Measurements from ENCODE around the gene RETREG3.
"Not testable (repeated sequence)": the region's sequence is repeated elsewhere in the genome, so short reads cannot be mapped to it uniquely, and the experiment has no call there.

RETREG3 gene

DNA sequence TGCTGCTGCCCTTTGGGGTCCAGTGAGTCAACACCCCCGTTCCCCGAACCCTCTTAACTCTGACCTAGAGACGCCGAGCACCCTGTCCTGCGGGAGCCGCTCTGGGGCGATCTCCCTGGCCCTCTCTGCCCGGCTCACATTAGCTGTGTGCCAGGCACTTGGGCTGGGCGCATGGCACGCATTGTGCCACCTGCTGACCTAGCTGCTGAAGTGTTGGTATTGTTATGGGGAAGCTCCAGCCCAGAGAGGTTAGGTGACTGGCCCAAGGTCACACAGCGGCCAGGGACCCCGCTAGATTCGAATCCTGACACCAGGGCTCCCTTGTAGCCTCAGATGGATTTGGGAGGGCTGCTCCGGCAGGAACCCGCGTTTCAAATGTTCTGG, 55.3 kb downstream of the RETREG3 start:
- no peaks in the 10 kb centered on the region for H3K36me3 Mint-ChIP-seq
- H3K4me1 Mint-ChIP-seq: peaks cover 50% of the 10 kb centered on the region
- no peak for ATAC-seq
- H3K4me3 Mint-ChIP-seq: peak overlapping the region; percentile 99
- H3K27me3 Mint-ChIP-seq: no peaks in the 10 kb centered on the region
- H3K27ac Mint-ChIP-seq: peak overlapping the region; percentile 98
- no peaks in the 10 kb centered on the region for H3K9me3 Mint-ChIP-seq

DNA sequence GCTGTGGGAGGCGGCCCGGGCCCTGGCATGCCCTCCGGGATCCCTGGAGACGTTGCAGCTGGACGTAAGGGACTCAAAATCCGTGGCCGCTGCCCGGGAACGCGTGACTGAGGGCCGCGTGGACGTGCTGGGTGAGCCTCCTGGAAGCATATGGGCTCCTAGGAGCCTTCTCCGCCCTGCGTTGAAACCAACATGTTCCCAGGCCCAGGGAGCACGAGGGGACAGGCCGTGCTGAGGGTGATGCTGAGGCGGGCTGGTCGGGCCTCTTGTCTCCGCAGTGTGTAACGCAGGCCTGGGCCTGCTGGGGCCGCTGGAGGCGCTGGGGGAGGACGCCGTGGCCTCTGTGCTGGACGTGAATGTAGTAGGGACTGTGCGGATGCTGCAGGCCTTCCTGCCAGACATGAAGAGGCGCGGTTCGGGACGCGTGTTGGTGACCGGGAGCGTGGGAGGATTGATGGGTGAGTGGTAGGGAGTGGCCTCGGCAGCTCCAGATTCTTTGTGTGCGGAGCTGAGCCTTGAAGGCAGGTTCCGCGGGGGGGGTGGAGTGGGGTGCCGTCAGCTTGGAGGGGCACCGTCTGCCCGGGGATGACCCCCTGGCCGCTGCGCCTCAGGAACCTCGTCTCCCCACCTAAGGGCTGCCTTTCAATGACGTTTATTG, 55.9 kb downstream of the RETREG3 start:
- no peak for ATAC-seq
- Mint-ChIP-seq H3K36me3 (no peaks in the 10 kb centered on the region), H3K4me1 (peaks cover 53% of the 10 kb centered on the region), H3K4me3 (peak overlapping the region; percentile 99), H3K9me3 (no peaks in the 10 kb centered on the region), H3K27me3 (no peaks in the 10 kb centered on the region), H3K27ac (peak overlapping the region; percentile 98)

DNA sequence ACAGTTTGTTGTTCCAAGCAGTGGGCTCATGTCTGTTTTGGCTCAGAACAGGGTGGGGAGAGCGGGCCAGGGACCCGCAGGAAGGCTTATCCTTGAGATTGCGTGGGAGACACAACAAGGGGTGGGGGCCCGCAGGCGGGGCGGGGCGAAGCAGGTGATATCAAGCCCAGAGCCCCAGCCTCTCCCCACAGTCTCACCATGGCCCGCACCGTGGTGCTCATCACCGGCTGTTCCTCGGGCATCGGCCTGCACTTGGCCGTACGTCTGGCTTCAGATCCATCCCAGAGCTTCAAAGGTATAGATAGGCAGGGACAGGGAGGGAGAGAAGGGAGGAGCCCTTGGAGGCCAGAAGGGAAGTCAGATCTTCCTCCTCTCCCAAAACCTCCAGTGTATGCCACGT, 56.4 kb downstream of the RETREG3 start, which contains the start of gene HSD17B1:
HSD17B1 (plus strand) TSS at position 188 of the 400 bp plus-strand sequence; CDS start at position 199, 11 bp downstream.
- not testable (repeated sequence) for H3K36me3 Mint-ChIP-seq, H3K27me3 Mint-ChIP-seq, ATAC-seq, H3K9me3 Mint-ChIP-seq
- peak within 1 kb of the TSS; percentile 98 for H3K27ac Mint-ChIP-seq
- H3K4me1 Mint-ChIP-seq: peaks cover 54% of the 10 kb centered on the region
- peak within 1 kb of the TSS; percentile 99 for H3K4me3 Mint-ChIP-seq

DNA sequence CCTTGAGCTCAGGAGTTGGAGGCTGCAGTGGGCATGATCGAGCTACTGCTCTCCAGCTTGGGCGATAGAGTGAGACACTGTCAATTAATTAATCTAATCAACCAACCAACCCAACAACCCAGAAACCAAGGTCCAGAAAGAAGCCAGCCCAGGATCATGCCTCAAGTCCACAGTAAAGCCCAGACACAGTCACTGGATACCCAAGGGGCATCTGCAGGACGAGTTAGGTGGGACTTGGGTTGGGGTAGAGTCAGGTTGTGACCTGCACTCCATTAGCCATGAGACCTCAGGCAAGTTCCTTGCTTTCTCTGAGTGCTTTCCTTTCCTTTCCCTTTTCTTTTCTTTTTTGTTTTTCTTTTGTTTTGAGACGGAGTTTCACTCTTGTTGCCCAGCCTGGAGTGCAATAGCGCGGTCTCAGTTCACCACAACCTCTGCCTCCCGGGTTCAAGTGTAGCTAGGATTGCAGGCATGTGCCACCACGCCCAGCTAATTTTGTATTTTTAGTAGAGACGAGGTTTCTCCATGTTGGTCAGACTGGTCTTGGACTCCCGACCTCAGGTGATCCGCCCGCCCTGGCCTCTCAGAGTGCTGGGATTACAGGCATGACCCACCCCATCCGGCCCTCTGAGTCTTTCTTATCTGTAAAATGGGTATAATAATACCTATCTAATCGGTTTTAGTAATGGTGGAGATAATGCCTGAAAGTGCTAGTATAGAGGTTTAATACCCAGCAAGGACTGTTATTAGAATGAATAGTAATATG, 60.0 kb downstream of the RETREG3 start:
- Mint-ChIP-seq H3K9me3 (no peaks in the 10 kb centered on the region), H3K36me3 (no peaks in the 10 kb centered on the region), H3K4me1 (peaks cover 47% of the 10 kb centered on the region), H3K27ac (no peak overlapping the region), H3K4me3 (peak overlapping the region; percentile 45), H3K27me3 (no peaks in the 10 kb centered on the region)
- ATAC-seq: no peak

DNA sequence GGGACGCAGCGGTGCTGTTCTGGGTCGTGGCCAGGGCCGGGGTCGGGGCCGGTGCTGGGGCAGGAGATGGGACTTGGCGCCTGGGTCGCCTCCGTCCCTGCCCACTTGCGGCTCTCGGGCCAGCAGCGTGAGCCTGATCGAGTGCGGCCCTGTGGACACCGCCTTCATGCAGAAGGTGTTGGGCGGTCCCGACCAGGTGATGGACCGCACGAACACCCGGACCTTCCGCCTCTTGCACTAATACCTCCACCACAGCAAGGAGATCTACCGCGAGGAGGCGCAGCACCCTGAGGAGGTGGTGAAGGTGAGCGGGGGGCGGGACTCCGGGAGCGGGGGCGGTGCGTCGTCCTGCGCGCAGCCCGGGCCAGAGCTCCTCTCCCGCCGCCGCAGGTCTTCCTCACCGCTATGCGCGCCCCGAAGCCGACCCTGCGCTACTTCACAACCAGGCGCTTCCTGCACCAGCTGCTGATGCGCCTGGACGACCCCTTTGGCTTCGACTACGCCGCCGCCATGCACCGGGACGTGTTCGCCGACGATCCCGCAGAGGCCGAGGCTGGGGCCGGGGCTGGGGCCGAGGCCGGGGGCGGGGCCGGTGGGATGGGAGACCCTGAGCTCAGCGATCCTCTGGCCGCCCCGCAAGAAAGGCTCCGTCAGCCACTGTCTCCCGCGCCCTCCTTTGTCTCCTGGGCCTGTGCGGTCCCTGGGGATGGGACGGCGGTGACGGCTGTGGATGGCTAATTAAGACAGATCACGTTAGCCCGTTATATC, 60.9 kb downstream of the RETREG3 start:
- Mint-ChIP-seq H3K27me3 (no peaks in the 10 kb centered on the region), H3K36me3 (peaks cover 2% of the 10 kb centered on the region), H3K4me1 (peaks cover 38% of the 10 kb centered on the region), H3K27ac (no peak overlapping the region), H3K4me3 (peak overlapping the region; percentile 45), H3K9me3 (no peaks in the 10 kb centered on the region)
- ATAC-seq: peak; percentile 94

DNA sequence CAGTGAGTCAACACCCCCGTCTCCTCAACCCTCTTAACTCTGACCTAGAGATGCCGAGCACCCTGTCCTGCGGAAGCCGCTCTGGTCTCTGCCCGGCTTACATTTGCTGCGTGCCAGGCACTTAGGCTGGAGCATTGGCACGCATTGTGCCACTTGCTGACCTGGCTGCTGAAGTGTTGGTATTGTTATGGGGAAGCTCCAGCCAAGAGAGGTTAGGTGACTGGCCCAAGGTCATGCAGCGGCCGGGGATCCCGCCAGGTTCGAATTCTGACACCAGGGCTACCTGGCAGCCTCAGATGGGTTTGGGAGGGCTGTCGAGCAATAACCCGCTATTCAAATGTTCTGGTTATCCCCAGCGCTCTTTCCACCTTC, 61.5 kb downstream of the RETREG3 start:
- H3K27ac Mint-ChIP-seq: no peak overlapping the region
- ATAC-seq: no peak
- peaks cover 33% of the 10 kb centered on the region for H3K4me1 Mint-ChIP-seq
- H3K36me3 Mint-ChIP-seq: peaks cover 8% of the 10 kb centered on the region
- no peaks in the 10 kb centered on the region for H3K9me3 Mint-ChIP-seq
- peak overlapping the region; percentile 45 for H3K4me3 Mint-ChIP-seq
- no peaks in the 10 kb centered on the region for H3K27me3 Mint-ChIP-seq

DNA sequence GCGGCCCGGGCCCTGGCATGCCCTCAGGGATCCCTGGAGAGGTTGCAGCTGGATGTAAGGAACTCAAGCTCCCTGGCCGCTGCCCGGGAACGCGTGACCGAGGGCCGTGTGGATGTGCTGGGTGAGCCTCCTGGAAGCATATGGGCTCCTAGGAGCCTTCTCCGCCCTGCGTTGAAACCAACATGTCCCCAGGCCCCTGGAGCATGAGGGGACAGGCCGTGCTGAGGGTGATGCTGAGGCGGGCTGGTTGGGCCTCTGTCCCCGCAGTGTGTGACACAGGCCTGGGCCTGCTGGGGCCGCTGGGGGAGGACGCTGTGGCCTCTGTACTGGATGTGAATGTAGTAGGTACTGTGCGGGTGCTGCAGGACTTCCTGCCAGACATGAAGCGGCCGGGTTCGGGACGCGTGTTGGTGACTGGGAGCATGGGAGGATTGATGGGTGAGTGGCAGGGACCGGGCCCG, 62.1 kb downstream of the RETREG3 start:
- ATAC-seq: no peak
- peak overlapping the region; percentile 63 for H3K27ac Mint-ChIP-seq
- H3K4me3 Mint-ChIP-seq: peak overlapping the region; percentile 33
- H3K4me1 Mint-ChIP-seq: peaks cover 30% of the 10 kb centered on the region
- H3K9me3 Mint-ChIP-seq: no peaks in the 10 kb centered on the region
- peaks cover 9% of the 10 kb centered on the region for H3K36me3 Mint-ChIP-seq
- H3K27me3 Mint-ChIP-seq: no peaks in the 10 kb centered on the region

DNA sequence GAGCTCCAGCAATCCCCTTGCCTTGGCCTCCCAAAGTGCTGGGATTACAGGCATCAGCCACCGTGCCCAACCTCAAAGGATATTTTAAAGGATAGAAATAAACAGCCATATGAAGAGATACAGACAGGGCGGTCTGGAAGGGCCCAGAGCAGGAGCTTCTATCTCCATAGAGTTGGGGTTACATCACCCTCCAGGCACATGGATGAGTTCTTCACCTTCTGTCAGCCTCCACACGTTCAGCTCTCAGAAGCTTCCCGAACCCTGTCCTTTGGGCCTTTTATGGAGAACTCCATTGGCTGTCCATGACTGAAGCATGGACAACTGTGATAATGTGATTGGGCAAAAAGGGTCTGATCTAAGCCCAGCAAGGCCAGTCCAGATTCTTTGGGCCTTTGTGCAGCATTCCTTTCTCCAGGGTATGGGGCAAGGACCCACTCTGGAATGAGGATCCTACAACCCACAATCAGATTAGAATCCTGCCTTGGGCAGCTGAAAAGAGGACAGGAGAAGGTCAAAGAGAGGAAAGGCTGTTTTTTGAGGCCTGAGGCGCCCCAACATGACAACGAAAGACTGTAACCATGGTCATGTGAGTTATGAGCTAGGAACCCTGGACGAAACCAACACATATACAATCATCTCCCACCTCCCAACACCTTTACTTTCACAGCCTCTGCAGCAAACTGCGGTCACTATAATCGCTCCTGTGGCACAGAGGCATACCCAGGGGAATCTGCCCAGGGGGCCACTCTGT, 63.2 kb downstream of the RETREG3 start:
- not testable (repeated sequence) for ATAC-seq, H3K9me3 Mint-ChIP-seq, H3K4me3 Mint-ChIP-seq, H3K27me3 Mint-ChIP-seq, H3K27ac Mint-ChIP-seq
- Mint-ChIP-seq H3K4me1 (peaks cover 23% of the 10 kb centered on the region), H3K36me3 (peaks cover 15% of the 10 kb centered on the region)

DNA sequence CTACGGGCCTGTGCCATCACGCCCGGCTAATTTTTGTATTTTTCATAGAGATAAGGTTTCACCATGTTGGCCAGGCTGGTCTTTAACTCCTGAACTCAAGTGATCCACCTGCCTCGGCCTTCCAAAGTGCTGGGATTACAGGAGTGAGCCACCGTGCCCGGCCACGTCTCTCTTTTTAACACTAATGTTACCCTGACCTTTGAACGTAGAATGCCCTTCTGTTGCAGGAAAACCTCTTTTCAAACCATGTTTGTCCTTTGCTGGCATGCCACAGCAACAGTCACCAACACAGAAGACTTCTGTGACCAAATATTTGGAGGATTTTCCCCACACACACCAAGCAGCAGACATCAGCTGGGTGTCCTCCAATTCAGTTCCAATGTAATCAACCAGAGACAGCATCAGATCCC, 64.3 kb downstream of the RETREG3 start:
- Mint-ChIP-seq H3K27me3 (no peaks in the 10 kb centered on the region), H3K36me3 (peaks cover 26% of the 10 kb centered on the region), H3K4me1 (peaks cover 19% of the 10 kb centered on the region), H3K27ac (no peak overlapping the region), H3K9me3 (no peaks in the 10 kb centered on the region), H3K4me3 (no peak overlapping the region)
- ATAC-seq: no peak

DNA sequence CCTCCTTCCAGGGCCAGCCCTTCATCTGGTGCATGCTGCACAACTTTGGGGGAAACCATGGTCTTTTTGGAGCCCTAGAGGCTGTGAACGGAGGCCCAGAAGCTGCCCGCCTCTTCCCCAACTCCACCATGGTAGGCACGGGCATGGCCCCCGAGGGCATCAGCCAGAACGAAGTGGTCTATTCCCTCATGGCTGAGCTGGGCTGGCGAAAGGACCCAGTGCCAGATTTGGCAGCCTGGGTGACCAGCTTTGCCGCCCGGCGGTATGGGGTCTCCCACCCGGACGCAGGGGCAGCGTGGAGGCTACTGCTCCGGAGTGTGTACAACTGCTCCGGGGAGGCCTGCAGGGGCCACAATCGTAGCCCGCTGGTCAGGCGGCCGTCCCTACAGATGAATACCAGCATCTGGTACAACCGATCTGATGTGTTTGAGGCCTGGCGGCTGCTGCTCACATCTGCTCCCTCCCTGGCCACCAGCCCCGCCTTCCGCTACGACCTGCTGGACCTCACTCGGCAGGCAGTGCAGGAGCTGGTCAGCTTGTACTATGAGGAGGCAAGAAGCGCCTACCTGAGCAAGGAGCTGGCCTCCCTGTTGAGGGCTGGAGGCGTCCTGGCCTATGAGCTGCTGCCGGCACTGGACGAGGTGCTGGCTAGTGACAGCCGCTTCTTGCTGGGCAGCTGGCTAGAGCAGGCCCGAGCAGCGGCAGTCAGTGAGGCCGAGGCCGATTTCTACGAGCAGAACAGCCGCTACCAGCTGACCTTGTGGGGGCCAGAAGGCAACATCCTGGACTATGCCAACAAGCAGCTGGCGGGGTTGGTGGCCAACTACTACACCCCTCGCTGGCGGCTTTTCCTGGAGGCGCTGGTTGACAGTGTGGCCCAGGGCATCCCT, 65.7 kb downstream of the RETREG3 start:
- Mint-ChIP-seq H3K9me3 (no peaks in the 10 kb centered on the region), H3K4me3 (no peak overlapping the region), H3K4me1 (peaks cover 9% of the 10 kb centered on the region), H3K27me3 (no peaks in the 10 kb centered on the region), H3K36me3 (peaks cover 34% of the 10 kb centered on the region), H3K27ac (no peak overlapping the region)
- ATAC-seq: no peak

DNA sequence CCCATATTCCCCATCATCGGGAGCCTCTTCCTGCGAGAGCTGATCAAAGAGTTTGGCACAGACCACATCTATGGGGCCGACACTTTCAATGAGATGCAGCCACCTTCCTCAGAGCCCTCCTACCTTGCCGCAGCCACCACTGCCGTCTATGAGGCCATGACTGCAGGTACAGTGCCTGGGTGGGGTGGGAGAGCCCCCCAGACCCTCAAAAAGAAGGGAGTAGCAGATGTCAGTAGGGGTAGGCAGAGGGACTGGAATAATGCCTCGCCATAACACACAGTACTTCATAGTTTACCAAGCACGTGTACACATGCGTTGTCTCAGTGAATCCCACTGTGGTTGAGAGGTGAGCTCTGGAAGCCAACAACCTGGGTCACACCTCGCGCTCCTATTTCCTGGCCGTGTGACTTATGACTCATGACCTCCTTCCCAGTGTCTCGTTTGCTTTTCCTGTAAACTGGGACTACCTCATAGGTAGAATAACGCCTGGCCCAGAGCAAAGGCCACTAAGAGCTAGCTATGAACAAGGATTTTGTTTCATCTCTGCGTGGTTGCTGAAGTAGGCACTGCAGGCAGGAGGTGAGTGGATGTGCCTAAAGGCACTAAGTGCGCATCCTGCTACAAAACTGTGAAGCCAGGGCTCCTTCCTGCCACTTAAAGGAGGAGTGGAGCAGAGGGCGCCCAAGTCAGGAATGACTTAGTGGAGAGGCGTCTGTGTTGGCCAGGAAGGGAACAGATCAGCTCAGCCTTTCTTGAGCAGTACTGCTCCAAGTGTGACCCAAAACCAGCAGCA, 67.9 kb downstream of the RETREG3 start:
- Mint-ChIP-seq H3K27ac (peak overlapping the region; percentile 14), H3K36me3 (peaks cover 40% of the 10 kb centered on the region)

DNA sequence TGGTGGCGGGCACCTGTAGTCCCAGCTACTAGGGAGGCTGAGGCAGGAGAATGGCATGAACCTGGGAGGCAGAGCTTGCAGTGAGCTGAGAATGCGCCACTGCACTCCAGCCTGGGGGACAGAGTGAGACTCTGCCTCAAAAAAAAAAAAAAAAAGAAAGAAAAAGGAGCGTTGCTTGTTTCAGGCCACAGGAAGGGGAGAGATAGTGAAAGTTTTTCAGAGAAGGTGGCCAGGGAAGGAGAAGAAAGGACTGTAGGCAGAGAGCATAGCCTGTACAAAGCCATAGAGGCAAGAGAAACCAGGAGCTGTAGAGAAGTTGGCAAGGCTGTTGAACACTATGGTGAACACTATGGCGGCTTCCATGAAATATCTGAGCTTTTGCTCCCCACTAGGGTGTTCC, 68.6 kb downstream of the RETREG3 start:
- H3K4me3 Mint-ChIP-seq, ATAC-seq, H3K27me3 Mint-ChIP-seq, H3K9me3 Mint-ChIP-seq: not testable (repeated sequence)
- H3K36me3 Mint-ChIP-seq: peaks cover 40% of the 10 kb centered on the region
- H3K4me1 Mint-ChIP-seq: peaks cover 25% of the 10 kb centered on the region
- H3K27ac Mint-ChIP-seq: peak overlapping the region; percentile 14

More for the DNA sequence above, 67.9 kb downstream of the RETREG3 start:
- Mint-ChIP-seq H3K4me3 (no peak overlapping the region), H3K9me3 (no peaks in the 10 kb centered on the region), H3K27me3 (no peaks in the 10 kb centered on the region), H3K4me1 (peaks cover 21% of the 10 kb centered on the region)
- no peak for ATAC-seq

DNA sequence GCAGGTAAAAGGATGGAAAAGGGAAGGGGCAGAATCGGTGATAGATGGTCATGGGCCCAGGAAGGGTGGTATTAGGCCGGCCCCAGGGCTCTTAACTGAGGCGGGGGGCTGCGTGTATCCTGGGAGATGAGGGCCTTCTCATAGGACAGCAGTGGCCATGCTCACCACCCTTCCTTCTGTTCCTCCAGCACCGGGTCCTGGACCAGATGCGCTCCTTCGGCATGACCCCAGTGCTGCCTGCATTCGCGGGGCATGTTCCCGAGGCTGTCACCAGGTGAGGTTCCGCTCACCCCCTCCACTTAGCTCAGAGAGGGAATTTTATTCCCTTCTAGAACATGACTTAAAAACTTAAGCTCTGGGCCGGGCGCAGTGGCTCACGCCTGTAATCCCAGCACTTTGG, 70.7 kb downstream of the RETREG3 start:
- Mint-ChIP-seq H3K4me3 (no peak overlapping the region), H3K4me1 (peaks cover 28% of the 10 kb centered on the region), H3K27ac (peak overlapping the region; percentile 76), H3K36me3 (peaks cover 40% of the 10 kb centered on the region), H3K9me3 (no peaks in the 10 kb centered on the region), H3K27me3 (no peaks in the 10 kb centered on the region)
- no peak for ATAC-seq
